Keratinocyte (primary cell): ENCODE data around the gene TSHZ2. TPM values are rescaled to one million over a fixed set of nuclear protein-coding genes. Genes with fewer than 3 reads are reported as not detected.

ENCODE experiments used
- DNase-seq: peaks from one replicate; pipeline ENCODE4 v3.0.0-alpha.2; 2011; ENCODE audit warnings: low read depth, missing footprints, low spot score
- FAIRE-seq: peaks from 2 replicates; lab custom pipeline; 2011; peaks lifted over from hg19 to GRCh38; lab: Jason Lieb, UNC
- H2AFZ ChIP-seq: 2 replicates; pipeline ENCODE4 v1.6.0; 2012; ENCODE audit warnings: low read length, control low read depth, inconsistent platforms; ENCODE audit not compliant: control insufficient read depth
- H3K27ac ChIP-seq: 2 replicates; pipeline ENCODE4 v1.5.1; 2011; ENCODE audit warnings: low read length; ENCODE audit not compliant: control insufficient read depth, insufficient read depth
- H3K27me3 ChIP-seq: 3 replicates; pipeline ENCODE4 v1.6.0; 2011; ENCODE audit warnings: low read length; ENCODE audit not compliant: control insufficient read depth, insufficient read depth; ENCODE audit errors: extremely low read depth
- H3K36me3 ChIP-seq, 2 experiments: 2 replicates in 1 of 2; 3 replicates in 1 of 2; pipeline ENCODE4 v1.5.1; 2011; ENCODE audit warnings: low read length in 2 of 2, mild to moderate bottlenecking in 1 of 2; ENCODE audit not compliant: control insufficient read depth in 2 of 2, insufficient read depth in 2 of 2; ENCODE audit errors: extremely low read depth in 1 of 2
- H3K4me1 ChIP-seq: 3 replicates; pipeline ENCODE4 v1.5.1; 2011; ENCODE audit warnings: low read length; ENCODE audit not compliant: control insufficient read depth, insufficient read depth; ENCODE audit errors: extremely low read depth
- H3K4me2 ChIP-seq: 3 replicates; pipeline ENCODE4 v1.6.0; 2011; ENCODE audit warnings: low read depth, low read length; ENCODE audit not compliant: control insufficient read depth, insufficient read depth; ENCODE audit errors: extremely low read depth
- H3K4me3 ChIP-seq, 3 experiments: fragments of 200-600 bp in 1 of 3; sonication (generic) in 1 of 3; 2 replicates in 2 of 3; 3 replicates in 1 of 3; pipeline ENCODE4 v1.5.1; 2011 to 2016; ENCODE audit warnings: low read length in 3 of 3, mild to moderate bottlenecking in 3 of 3, control low read depth in 2 of 3, inconsistent platforms in 1 of 3, low read depth in 1 of 3, mixed read lengths in 1 of 3, mixed run types in 1 of 3, moderate library complexity in 1 of 3; ENCODE audit not compliant: control insufficient read depth in 2 of 3, insufficient read depth in 2 of 3; ENCODE audit errors: extremely low read depth in 1 of 3
- H3K79me2 ChIP-seq: 2 replicates; pipeline ENCODE4 v1.6.0; 2012; ENCODE audit warnings: low read length; ENCODE audit not compliant: control insufficient read depth, insufficient read depth
- H3K9ac ChIP-seq: 3 replicates; pipeline ENCODE4 v1.6.0; 2011; ENCODE audit warnings: low read length; ENCODE audit not compliant: control insufficient read depth, insufficient read depth; ENCODE audit errors: extremely low read depth
- H3K9me1 ChIP-seq: 3 replicates; pipeline ENCODE4 v1.6.0; 2011; ENCODE audit warnings: low read length; ENCODE audit not compliant: control insufficient read depth, insufficient read depth; ENCODE audit errors: extremely low read depth
- H3K9me3 ChIP-seq: 2 replicates; pipeline ENCODE4 v1.5.1; 2012; ENCODE audit warnings: low read depth, low read length; ENCODE audit not compliant: control insufficient read depth
- H4K20me1 ChIP-seq: 3 replicates; pipeline ENCODE4 v1.6.0; 2011; ENCODE audit warnings: low read length; ENCODE audit not compliant: control insufficient read depth, insufficient read depth; ENCODE audit errors: extremely low read depth
- CTCF ChIP-seq, 3 experiments: IDR thresholded peaks in 1 of 3; conservative IDR thresholded peaks in 1 of 3; optimal IDR thresholded peaks in 1 of 3; 2 replicates in 2 of 3; 3 replicates in 1 of 3; pipeline versions ENCODE3 to v1.5.1; 2011; ENCODE audit warnings: low read length in 3 of 3, mild to moderate bottlenecking in 3 of 3, moderate library complexity in 2 of 3, control low read depth in 1 of 3, inconsistent platforms in 1 of 3; ENCODE audit not compliant: insufficient read depth in 2 of 3; ENCODE audit errors: extremely low read depth in 1 of 3
- EZH2 ChIP-seq: IDR thresholded peaks from one replicate; pipeline ENCODE4 v1.6.1; 2012; ENCODE audit warnings: inconsistent platforms, mild to moderate bottlenecking, low read length, moderate library complexity
- dilution Hi-C: fragments of 300-500 bp; cut with MboI; formaldehyde crosslinking; loops from one replicate; pipeline ENCODE4 v1.7.0; 2020; ENCODE audit warnings: low sequenced_read_pairs; ENCODE audit not compliant: extremely low pct_ligation_motif_present
- polyA plus RNA-seq, 5 experiments: library from polyadenylated mRNA; depleted of rRNA in 3 of 5; stranded (reverse) in 3 of 5; stranded (forward) in 1 of 5; unstranded in 1 of 5; fragments of >200 nt; gene quantifications; 1 replicate in 1 of 5; 2 replicates in 3 of 5; 3 replicates in 1 of 5; pipeline versions ENCODE4 v1.2.1 to v1.2.3, GENCODE V29; 2011 to 2012; ENCODE audit warnings: missing spikeins in 2 of 5, low read depth in 1 of 5, low replicate concordance in 1 of 5

Gene TSHZ2
- polyA plus RNA-seq, 1 donor (not counting 4 experiments of a cell fraction or from before 2014, with no cell fraction given) = 1.1 TPM

GRCh38 chr20:53220482-53221307, 248.5 kb downstream of the TSHZ2 start:
- no peaks in the 10 kb centered on the region for H3K9me3 ChIP-seq
- no peak overlapping the region for H3K4me2 ChIP-seq
- peaks cover 12% of the 10 kb centered on the region for H3K27me3 ChIP-seq
- TF ChIP-seq CTCF (optimal IDR thresholded peaks at IDR 0.05 in 1 of 3, IDR thresholded peaks at IDR 0.05 in 1 of 3, conservative IDR thresholded peaks at IDR 0.05 in 1 of 3; ENCODE audit: extremely low read depth in 1 of 3, insufficient read depth in 2 of 3, low read length in 3 of 3) = no peak
- TF ChIP-seq EZH2 = no peak
- dilution Hi-C loops = no loop called here
- H4K20me1 ChIP-seq = no peaks in the 10 kb centered on the region
- H3K4me3 ChIP-seq = no peak overlapping the region
- no peak for DNase-seq
- H2AFZ ChIP-seq = no peak overlapping the region
- no peak for FAIRE-seq
- H3K4me1 ChIP-seq = peaks cover 3% of the 10 kb centered on the region
- H3K9ac ChIP-seq = no peak overlapping the region
- H3K27ac ChIP-seq = no peak overlapping the region
- no peaks in the 10 kb centered on the region for H3K36me3 ChIP-seq
- H3K9me1 ChIP-seq = no peaks in the 10 kb centered on the region
- no peaks in the 10 kb centered on the region for H3K79me2 ChIP-seq

GRCh38 chr20:53221731-53222130, 249.6 kb downstream of the TSHZ2 start:
- H4K20me1 ChIP-seq = no peaks in the 10 kb centered on the region
- H3K27ac ChIP-seq = no peak overlapping the region
- no peak overlapping the region for H3K4me3 ChIP-seq
- H3K36me3 ChIP-seq = no peaks in the 10 kb centered on the region
- H3K9me3 ChIP-seq = no peaks in the 10 kb centered on the region
- H3K27me3 ChIP-seq = peaks cover 3% of the 10 kb centered on the region
- H3K4me2 ChIP-seq = no peak overlapping the region
- dilution Hi-C loops = no loop called here
- H3K79me2 ChIP-seq = no peaks in the 10 kb centered on the region
- DNase-seq (no peak), FAIRE-seq (no peak)
- peaks cover 3% of the 10 kb centered on the region for H3K4me1 ChIP-seq
- no peak overlapping the region for H2AFZ ChIP-seq
- TF ChIP-seq EZH2 = no peak
- no peak for TF ChIP-seq CTCF (optimal IDR thresholded peaks at IDR 0.05 in 1 of 3, IDR thresholded peaks at IDR 0.05 in 1 of 3, conservative IDR thresholded peaks at IDR 0.05 in 1 of 3; ENCODE audit: extremely low read depth in 1 of 3, insufficient read depth in 2 of 3, low read length in 3 of 3)
- H3K9me1 ChIP-seq = no peaks in the 10 kb centered on the region
- H3K9ac ChIP-seq = no peak overlapping the region
